Stimulated activated memory B cell treated with anti-CD40 and anti-IgM and Interleukin-4, amounts not matched to agents 10 μg/mL and 1 μg/mL and 100 μg/mL, for 72 hours (primary cell): ENCODE data around the gene SFT2D1.

Source experiments
- ATAC-seq: fragments of 150-1000 bp; cut with Tn5 transposase; 2 replicates; pipeline ENCODE4 v1.10.0; 2021
- H3K27ac Mint-ChIP-seq: one replicate; pipeline ENCODE4 v1.8.0; 2022; ENCODE audit warnings: mild to moderate bottlenecking, mixed read lengths
- H3K27me3 Mint-ChIP-seq: one replicate; pipeline ENCODE4 v1.8.0; 2022; ENCODE audit warnings: mixed read lengths
- H3K36me3 Mint-ChIP-seq: one replicate; pipeline ENCODE4 v1.8.0; 2022; ENCODE audit warnings: mixed read lengths
- H3K4me1 Mint-ChIP-seq: one replicate; pipeline ENCODE4 v1.8.0; 2022; ENCODE audit warnings: mixed read lengths
- H3K4me3 Mint-ChIP-seq: one replicate; pipeline ENCODE4 v1.8.0; 2022; ENCODE audit warnings: mild to moderate bottlenecking, moderate library complexity, mixed read lengths
- H3K9me3 Mint-ChIP-seq: one replicate; pipeline ENCODE4 v1.8.0; 2022; ENCODE audit warnings: mixed read lengths

The SFT2D1 gene

DNA sequence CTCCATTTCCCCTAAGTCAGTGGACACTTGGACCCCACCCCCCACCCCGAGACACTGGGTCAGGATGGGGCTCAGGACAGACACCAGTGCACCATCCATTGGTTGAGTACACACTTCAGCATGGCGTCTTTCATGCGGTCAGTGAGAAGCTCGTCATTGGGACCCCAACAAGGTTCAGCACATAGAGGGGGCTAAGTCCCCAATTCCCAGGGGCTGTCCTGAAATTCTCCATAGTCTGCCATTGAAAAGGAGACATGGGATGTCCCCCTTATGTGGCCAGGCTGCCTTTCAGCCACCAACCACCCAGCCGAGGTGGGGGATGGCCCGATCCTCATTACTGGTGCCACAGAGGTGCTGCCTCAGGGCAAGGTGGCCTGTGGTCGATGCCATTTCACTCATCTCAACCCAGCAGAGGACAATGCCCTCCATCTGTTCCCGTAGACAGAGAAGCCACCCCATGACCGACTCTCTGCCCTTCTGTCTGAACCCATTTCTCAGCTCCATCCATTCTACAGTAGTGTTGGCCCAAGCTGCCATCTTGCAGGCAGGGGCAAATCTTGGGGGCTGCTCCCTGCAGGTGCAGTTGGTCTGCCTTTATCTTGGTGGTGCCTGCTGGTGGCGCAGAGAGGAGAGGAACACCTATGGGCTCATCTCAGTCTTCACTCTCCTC lies 71.5 kb downstream of the SFT2D1 start:
- no peak overlapping the region for H3K27ac Mint-ChIP-seq
- no peak overlapping the region for H3K4me3 Mint-ChIP-seq
- no peaks in the 10 kb centered on the region for H3K9me3 Mint-ChIP-seq
- H3K36me3 Mint-ChIP-seq: no peaks in the 10 kb centered on the region
- H3K4me1 Mint-ChIP-seq: peaks cover 6% of the 10 kb centered on the region
- H3K27me3 Mint-ChIP-seq: peaks cover 30% of the 10 kb centered on the region
- no peak for ATAC-seq
